Activated CD4-positive, alpha-beta T cell treated with anti-CD3 and anti-CD28 coated beads, Interleukin-2, Interleukin-6, amounts not matched to agents 100 ng/mL and 50 ng/mL, durations not matched to agents 16 hours and 8 hours (primary cell): ENCODE measurements around the gene SPTLC2.
"Not testable (repeated sequence)": the region's sequence is repeated elsewhere in the genome, so short reads cannot be mapped to it uniquely, and the experiment has no call there.

Experiments
- DNase-seq: peaks from one replicate; pipeline ENCODE4 v3.0.0-alpha.2; 2020

The SPTLC2 gene

GRCh38 chr14:77622366-77622961, 6.0 kb upstream of the SPTLC2 start:
- DNase-seq = no peak

GRCh38 chr14:77620222-77620870, 3.9 kb upstream of the SPTLC2 start:
- no peak for DNase-seq

DNA sequence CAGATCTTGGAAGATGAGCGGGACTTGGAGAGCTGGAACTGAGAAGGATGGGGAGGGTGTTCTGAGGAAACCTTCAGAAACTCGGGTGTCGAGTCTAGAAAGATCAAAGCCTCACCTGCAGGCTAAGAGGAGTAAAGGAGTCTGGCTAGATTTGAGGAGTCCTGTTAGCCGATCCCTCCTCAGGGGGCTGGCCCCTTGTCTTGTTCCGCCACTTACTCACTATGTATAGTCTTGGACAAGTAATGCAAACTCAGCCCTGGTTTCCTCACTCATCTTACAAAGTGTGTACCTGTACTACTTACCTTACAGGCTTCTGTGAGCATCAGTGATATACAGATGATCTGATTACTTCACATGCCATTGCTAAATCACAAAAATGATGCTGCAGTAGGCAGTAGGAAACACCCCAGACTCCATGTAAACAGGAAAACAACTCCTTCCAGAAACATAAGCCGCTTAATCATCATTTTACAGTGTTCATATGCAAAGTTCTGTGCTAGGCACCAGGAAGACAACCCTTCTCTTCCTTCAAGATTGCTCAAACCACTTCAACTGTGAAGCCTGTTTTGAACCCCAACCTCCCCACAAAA, 2.0 kb upstream of the SPTLC2 start:
- no peak for DNase-seq

- DNase-seq = no peak
These were observed 344 bp downstream of the SPTLC2 start for GRCh38 chr14:77616133-77616453.

DNA sequence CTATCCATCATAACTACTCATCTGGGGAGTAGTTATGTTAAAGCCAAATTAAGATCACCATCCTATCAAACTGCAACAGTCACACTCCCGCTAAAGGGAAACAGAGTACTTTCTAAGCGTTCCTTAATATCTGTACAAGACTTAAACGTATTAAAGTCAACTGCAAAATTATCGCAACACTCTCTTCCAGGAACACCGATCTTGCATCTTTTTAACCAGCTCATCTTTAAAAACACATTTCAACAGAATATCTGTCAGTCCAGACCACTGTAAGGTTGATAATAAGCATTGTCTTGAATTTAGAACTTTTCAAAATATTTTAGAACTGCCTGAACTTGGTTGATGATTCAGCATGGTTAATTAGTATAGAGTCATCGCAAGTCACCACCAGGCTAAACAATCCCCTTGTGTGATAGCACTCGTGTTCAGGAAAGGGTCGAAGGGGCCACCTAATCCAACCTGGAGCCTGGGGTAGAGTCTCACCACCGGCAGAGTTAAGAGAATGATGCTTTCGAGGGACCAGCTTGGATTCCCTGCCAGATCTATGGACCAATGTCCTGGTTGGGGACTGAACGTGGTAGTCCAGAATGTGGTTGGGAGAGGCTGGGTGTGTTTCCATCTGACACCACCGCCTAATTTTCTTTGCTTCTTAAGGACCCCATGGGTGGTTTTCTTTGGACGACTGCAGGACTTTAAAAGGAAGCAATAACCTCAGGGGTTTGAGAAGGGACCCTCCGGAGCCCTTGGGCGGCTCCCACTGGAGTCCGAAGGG, 890 bp downstream of the SPTLC2 start:
- peak; percentile 18 for DNase-seq

DNA sequence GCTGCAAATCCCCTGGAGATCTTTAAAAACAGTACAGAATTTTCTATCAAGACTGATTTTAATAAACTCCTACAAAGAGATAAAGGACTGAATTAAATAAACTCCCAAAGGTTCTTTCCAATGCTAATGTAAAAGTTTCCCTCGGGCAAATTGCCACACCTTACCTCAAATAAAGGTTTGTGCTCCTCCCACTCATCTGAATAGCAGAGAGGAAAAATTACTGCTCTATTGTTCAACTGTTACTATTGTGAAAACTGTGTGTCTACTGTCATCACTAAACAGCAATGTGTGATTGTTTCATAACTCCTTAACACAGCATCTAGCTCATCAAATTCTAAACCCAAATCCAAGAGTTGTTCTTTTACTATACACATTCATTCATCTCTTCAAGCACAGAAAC, 3.2 kb downstream of the SPTLC2 start:
- DNase-seq = no peak

DNA sequence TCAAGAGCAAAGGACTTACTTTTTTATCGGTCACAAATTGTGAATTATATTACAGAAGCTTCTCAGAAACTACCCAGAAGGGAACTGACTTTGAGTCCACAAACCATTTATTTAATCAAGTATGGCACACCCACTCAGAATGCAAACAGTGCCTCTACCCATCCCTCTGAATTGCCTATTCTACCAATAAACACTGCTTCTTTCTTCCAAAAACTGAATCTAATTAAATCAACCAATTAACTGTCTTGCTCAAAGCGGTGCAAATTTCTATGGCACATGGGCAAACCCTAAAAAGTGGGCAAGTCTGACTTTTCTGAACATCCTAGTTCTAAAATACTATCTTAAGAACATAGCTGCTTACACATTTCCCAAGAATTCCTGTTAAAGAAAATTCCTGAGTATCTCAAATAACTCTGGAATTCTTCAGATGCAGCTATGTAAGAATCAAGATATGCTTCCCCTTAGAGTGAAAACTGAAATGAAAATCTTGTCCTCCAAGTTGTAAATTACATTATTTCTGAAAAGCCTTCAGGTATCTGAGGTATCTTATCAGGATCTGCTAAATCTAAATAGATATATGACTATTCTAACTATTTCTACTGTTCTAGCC, 4.3 kb downstream of the SPTLC2 start:
- no peak for DNase-seq

GRCh38 chr14:77610553-77610952, 5.9 kb downstream of the SPTLC2 start:
- DNase-seq = no peak

GRCh38 chr14:77609922-77610321, 6.5 kb downstream of the SPTLC2 start:
- no peak for DNase-seq

- DNase-seq = peak; percentile 41
These were observed 8.6 kb downstream of the SPTLC2 start for GRCh38 chr14:77607741-77608302.

GRCh38 chr14:77605392-77605972, 11.0 kb downstream of the SPTLC2 start:
- DNase-seq = no peak

GRCh38 chr14:77603654-77604255, 12.7 kb downstream of the SPTLC2 start:
- DNase-seq = no peak

GRCh38 chr14:77603031-77603430, 13.4 kb downstream of the SPTLC2 start:
- no peak for DNase-seq

DNA sequence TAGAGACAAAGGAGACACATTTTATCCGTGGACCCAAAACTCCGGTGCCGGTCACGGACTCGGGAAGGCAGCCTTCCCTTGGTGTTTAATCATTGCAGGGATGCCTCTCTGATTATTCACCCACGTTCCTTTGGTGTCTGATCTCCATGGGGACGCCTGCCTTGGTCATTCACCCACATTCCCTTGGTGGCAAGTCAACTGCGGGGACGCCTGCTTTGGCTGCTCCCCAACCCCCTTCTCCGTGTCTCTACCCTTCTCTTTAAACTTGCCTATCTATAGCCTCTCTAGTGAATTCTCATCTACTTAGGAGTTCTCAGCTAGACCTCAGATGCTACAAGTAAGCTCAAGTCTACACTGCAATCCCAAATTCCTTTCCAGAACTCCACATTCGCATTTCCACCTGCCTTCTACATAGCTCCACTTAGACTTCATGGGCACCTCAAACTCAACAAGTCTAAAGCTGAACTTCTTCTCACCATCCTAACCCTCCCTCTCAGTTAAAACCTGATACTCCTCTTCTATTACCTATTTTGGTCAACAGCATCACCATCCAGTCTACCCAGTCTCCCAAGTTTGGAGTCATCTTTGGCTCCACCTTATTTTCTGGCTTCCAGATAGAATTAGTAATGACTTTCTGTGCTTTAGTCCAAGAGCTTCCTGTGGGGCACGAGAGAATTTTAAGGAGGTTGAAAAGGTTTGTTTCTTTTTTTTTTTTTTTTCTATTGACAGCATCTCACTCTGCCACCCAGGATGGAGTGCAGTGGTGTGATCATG, 14.4 kb downstream of the SPTLC2 start:
- DNase-seq = no peak

DNA sequence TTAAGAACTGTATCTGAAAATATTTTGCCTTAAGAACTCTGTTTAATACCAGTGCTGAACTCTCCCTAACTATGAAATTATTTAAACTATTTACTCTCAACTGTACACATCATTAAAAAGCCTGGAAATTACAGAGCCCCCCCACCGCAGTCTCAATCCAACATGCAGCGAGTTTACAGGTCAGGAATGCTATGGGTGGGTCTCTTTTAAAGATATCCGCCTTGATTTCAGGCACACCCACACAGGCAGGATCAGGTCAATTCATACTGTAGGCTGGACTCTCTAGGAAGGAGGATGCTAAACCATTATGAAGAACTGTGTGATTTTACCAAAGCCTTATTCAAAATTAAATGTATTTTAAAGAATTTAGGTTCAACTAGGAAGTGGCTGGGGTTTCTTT, 16.5 kb downstream of the SPTLC2 start:
- no peak for DNase-seq

- no peak for DNase-seq
These were observed 17.9 kb downstream of the SPTLC2 start for GRCh38 chr14:77598366-77599070.

- peak; percentile 39 for DNase-seq
These were observed 22.9 kb downstream of the SPTLC2 start for GRCh38 chr14:77593501-77593961.

GRCh38 chr14:77590845-77591485, 25.5 kb downstream of the SPTLC2 start:
- no peak for DNase-seq

- DNase-seq = peak; percentile 9
These were observed 27.3 kb downstream of the SPTLC2 start for GRCh38 chr14:77589099-77589498.

GRCh38 chr14:77588411-77589025, 27.9 kb downstream of the SPTLC2 start:
- DNase-seq = not testable (repeated sequence)
